HEK293T (cell line): ENCODE measurements around the gene FGF22.

ENCODE experiments used
- CTCF ChIA-PET: fragments of 350-600 bp; formaldehyde crosslinking; extraction: SDS; loops from one replicate; lab custom pipeline; 2021; ENCODE audit warnings: antibody characterized with exemption, inconsistent platforms; lab: Yijun Ruan, JAX
- POLR2A ChIA-PET: fragments of 350-600 bp; formaldehyde crosslinking; extraction: SDS; loops from one replicate; lab custom pipeline; 2020; ENCODE audit warnings: antibody characterized with exemption, inconsistent platforms; lab: Yijun Ruan, JAX
- DNase-seq: peaks from one replicate; pipeline ENCODE4 v3.0.0; 2012; ENCODE audit warnings: mixed read lengths; ENCODE audit errors: extremely low spot score
- ARNT ChIP-seq: fragments of 450-650 bp; IDR thresholded peaks from 2 replicates; pipeline ENCODE4 v1.6.1; 2017; ENCODE audit warnings: mild to moderate bottlenecking
- BHLHE40 ChIP-seq: fragments of 450-650 bp; IDR thresholded peaks from 2 replicates; pipeline ENCODE4 v1.6.1; 2016; ENCODE audit warnings: mild to moderate bottlenecking, moderate library complexity, borderline replicate concordance
- CTBP1 ChIP-seq: fragments of 450-650 bp; IDR thresholded peaks from 2 replicates; pipeline ENCODE4 v1.6.1; 2016; ENCODE audit warnings: borderline replicate concordance
- ELF4 ChIP-seq: fragments of 450-650 bp; IDR thresholded peaks from 2 replicates; pipeline ENCODE4 v1.6.1; 2017; ENCODE audit warnings: antibody characterized with exemption
- FOXA1 ChIP-seq: fragments of 450-650 bp; IDR thresholded peaks from 2 replicates; pipeline ENCODE4 v1.6.1; 2016; ENCODE audit warnings: mild to moderate bottlenecking
- FOXK2 ChIP-seq: fragments of 450-650 bp; IDR thresholded peaks from 2 replicates; pipeline ENCODE4 v1.6.1; 2016; ENCODE audit warnings: mild to moderate bottlenecking
- FOXM1 ChIP-seq: fragments of 450-650 bp; IDR thresholded peaks from 2 replicates; pipeline ENCODE4 v1.6.1; 2017; ENCODE audit warnings: mild to moderate bottlenecking, borderline replicate concordance
- HDGF ChIP-seq: fragments of 450-650 bp; IDR thresholded peaks from 2 replicates; pipeline ENCODE4 v1.6.1; 2017; ENCODE audit warnings: antibody characterized with exemption, borderline replicate concordance
- L3MBTL2 ChIP-seq: fragments of 450-650 bp; conservative IDR thresholded peaks from 2 replicates; pipeline ENCODE4 v1.6.1; 2016; ENCODE audit warnings: mild to moderate bottlenecking
- LEF1 ChIP-seq: fragments of 450-650 bp; IDR thresholded peaks from 2 replicates; pipeline ENCODE4 v1.6.1; 2017; ENCODE audit warnings: mild to moderate bottlenecking, borderline replicate concordance
- NFRKB ChIP-seq: fragments of 450-650 bp; IDR thresholded peaks from 2 replicates; pipeline ENCODE4 v1.6.1; 2016; ENCODE audit warnings: mild to moderate bottlenecking, moderate library complexity
- SP1 ChIP-seq: fragments of 450-650 bp; IDR thresholded peaks from 2 replicates; pipeline ENCODE4 v1.6.1; 2017
- SUZ12 ChIP-seq: fragments of 450-650 bp; IDR thresholded peaks from 2 replicates; pipeline ENCODE4 v1.6.1; 2016; ENCODE audit warnings: mild to moderate bottlenecking
- TARDBP ChIP-seq: fragments of 450-650 bp; IDR thresholded peaks from 2 replicates; pipeline ENCODE4 v1.6.1; 2016
- ZNF384 ChIP-seq: fragments of 450-650 bp; IDR thresholded peaks from 2 replicates; pipeline ENCODE4 v1.6.1; 2016
- TF ChIP-seq, protein P1 (sequence below): fragments of 450-650 bp; IDR thresholded peaks from 2 replicates; pipeline ENCODE4 v1.6.1; 2016

Gene FGF22

GRCh38 chr19:685454-685931 lies 45.8 kb downstream of the FGF22 start:
- POLR2A ChIA-PET, result no interaction called here
- TF ChIP-seq ZNF384 (no peak), FOXA1 (no peak), LEF1 (no peak), ELF4 (no peak)
- CTCF ChIA-PET, result no interaction called here
- DNase-seq, result no peak

GRCh38 chr19:686589-687297 lies 47.1 kb downstream of the FGF22 start:
- TF ChIP-seq, protein P1, sequence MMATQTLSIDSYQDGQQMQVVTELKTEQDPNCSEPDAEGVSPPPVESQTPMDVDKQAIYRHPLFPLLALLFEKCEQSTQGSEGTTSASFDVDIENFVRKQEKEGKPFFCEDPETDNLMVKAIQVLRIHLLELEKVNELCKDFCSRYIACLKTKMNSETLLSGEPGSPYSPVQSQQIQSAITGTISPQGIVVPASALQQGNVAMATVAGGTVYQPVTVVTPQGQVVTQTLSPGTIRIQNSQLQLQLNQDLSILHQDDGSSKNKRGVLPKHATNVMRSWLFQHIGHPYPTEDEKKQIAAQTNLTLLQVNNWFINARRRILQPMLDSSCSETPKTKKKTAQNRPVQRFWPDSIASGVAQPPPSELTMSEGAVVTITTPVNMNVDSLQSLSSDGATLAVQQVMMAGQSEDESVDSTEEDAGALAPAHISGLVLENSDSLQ, result no peak
- no peak for TF ChIP-seq NFRKB
- TF ChIP-seq ARNT, result no peak
- no peak for TF ChIP-seq TARDBP
- no peak for TF ChIP-seq FOXM1
- TF ChIP-seq CTBP1, result no peak
- no peak for TF ChIP-seq ELF4
- TF ChIP-seq SUZ12, result no peak
- TF ChIP-seq BHLHE40, result no peak
- no peak for TF ChIP-seq L3MBTL2
- TF ChIP-seq ZNF384, result no peak
- TF ChIP-seq HDGF, result no peak
- no peak for TF ChIP-seq LEF1
- TF ChIP-seq FOXK2, result no peak
- TF ChIP-seq FOXA1, result no peak
- no peak for TF ChIP-seq SP1
- ChIA-PET POLR2A (no interaction called here), CTCF (no interaction called here)
- no peak for DNase-seq

DNA sequence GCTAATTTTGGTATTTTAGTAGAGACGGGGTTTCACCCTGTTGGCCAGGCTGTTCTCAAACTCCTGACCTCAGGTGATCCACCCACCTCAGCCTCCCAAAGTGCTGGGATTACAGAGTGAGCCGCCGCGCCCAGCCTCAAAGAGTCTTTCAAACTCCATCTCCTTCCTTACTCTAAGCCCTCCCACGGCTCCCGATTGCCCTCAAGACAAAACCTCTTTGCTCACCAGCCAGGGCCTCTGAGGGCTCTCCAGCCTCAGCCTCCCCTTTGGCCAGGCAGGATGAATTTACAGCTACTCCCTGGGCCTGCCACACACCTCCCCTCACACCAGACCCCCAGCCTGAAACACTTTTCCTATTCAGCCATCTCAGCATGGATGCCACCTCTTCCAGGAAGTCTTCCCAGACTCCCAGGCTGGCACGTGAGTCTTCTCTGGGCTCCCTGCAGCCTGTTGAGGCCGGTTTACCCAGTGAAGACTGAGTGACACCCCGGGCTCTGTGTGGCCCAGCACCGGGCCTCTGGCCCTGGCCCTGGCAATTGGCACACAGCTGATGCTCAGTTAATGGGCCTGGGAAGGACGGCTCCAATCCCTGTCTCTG lies 48.0 kb downstream of the FGF22 start:
- POLR2A ChIA-PET, result no interaction called here
- DNase-seq, result no peak
- CTCF ChIA-PET, result no interaction called here
- no peak for TF ChIP-seq SP1
- TF ChIP-seq, protein P1, result no peak
- no peak for TF ChIP-seq ARNT
- no peak for TF ChIP-seq HDGF
- no peak for TF ChIP-seq FOXK2
- no peak for TF ChIP-seq NFRKB
- TF ChIP-seq CTBP1, result no peak
- no peak for TF ChIP-seq BHLHE40
- TF ChIP-seq FOXA1, result no peak
- TF ChIP-seq ELF4, result no peak
- TF ChIP-seq ZNF384, result no peak
- TF ChIP-seq LEF1, result no peak
- TF ChIP-seq TARDBP, result no peak
- TF ChIP-seq SUZ12, result no peak
- TF ChIP-seq L3MBTL2, result no peak
- no peak for TF ChIP-seq FOXM1

GRCh38 chr19:688214-688613 lies 48.5 kb downstream of the FGF22 start:
- TF ChIP-seq SP1, result no peak
- TF ChIP-seq ZNF384, result no peak
- TF ChIP-seq BHLHE40, result no peak
- DNase-seq, result no peak
- ChIA-PET POLR2A (no interaction called here), CTCF (no interaction called here)

GRCh38 chr19:688992-689391 lies 49.3 kb downstream of the FGF22 start:
- ChIA-PET CTCF (no interaction called here), POLR2A (no interaction called here)
- TF ChIP-seq ARNT, result no peak
- no peak for TF ChIP-seq LEF1
- TF ChIP-seq ZNF384, result no peak
- TF ChIP-seq TARDBP, result no peak
- TF ChIP-seq ELF4, result no peak
- TF ChIP-seq L3MBTL2, result no peak
- DNase-seq, result no peak

DNA sequence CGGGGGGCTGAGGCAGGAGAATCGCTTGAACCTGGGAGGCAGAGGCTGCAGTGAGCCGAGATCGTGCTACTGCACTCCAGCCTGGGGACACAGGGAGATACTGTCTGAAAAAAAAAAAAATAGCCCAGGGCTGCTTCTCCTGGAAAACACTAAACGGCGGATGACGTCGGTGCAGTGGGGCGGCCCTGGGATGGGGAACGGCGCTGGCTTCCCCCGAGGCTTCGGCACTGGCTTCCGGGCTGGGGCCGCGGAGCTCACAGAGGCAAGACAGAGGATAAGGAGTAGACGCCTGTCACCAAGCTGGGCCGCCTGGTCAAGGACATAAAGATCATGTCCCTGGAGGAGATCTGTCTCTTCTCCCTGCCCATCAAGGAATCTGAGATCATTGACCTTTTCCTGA lies 50.5 kb downstream of the FGF22 start:
- TF ChIP-seq SUZ12 (no peak), FOXM1 (no peak)
- ChIA-PET POLR2A (no interaction called here), CTCF (no interaction called here)
- DNase-seq, result no peak
